Activated CD8-positive, alpha-beta T cell treated with anti-CD3 and anti-CD28 coated beads for 36 hours (primary cell): ENCODE data around the gene CRIM1. TPM values are rescaled to one million over a fixed set of nuclear protein-coding genes. Genes with fewer than 3 reads are reported as not detected.

ENCODE experiments used
- ATAC-seq: fragments of 200-7000 bp; cut with Tn5 transposase; one replicate; pipeline ENCODE4 v1.10.0; 2021; ENCODE audit warnings: mild to moderate bottlenecking, moderate library complexity
- CTCF ChIA-PET: fragments of 350-600 bp; sonication (Branson Sonifier 250); formaldehyde crosslinking; loops from one replicate; lab custom pipeline; 2021; ENCODE audit warnings: antibody characterized with exemption; lab: Charles Lee
- POLR2A ChIA-PET: fragments of 350-600 bp; sonication (Branson Sonifier 250); formaldehyde crosslinking; loops from one replicate; lab custom pipeline; 2021; ENCODE audit warnings: antibody characterized with exemption; lab: Charles Lee
- DNase-seq: peaks from one replicate; pipeline ENCODE4 v3.0.0-alpha.2; 2020
- H3K27ac Mint-ChIP-seq: one replicate; pipeline ENCODE4 v1.8.0; 2021; ENCODE audit warnings: mild to moderate bottlenecking, mixed read lengths
- H3K27me3 Mint-ChIP-seq: one replicate; pipeline ENCODE4 v1.8.0; 2021; ENCODE audit warnings: mixed read lengths
- H3K36me3 Mint-ChIP-seq: one replicate; pipeline ENCODE4 v1.8.0; 2021; ENCODE audit warnings: low read depth, mixed read lengths
- H3K4me1 Mint-ChIP-seq: one replicate; pipeline ENCODE4 v1.8.0; 2021; ENCODE audit warnings: low read depth, mixed read lengths
- H3K4me3 Mint-ChIP-seq: one replicate; pipeline ENCODE4 v1.8.0; 2021; ENCODE audit warnings: mild to moderate bottlenecking, moderate library complexity, mixed read lengths
- H3K9me3 Mint-ChIP-seq: one replicate; pipeline ENCODE4 v1.8.0; 2021; ENCODE audit warnings: mixed read lengths
- intact Hi-C: fragments of 100-400 bp; cut with micrococcal nuclease; formaldehyde crosslinking; loops from one replicate; pipeline ENCODE4 v1.10.0; 2022
- total RNA-seq, 2 experiments: library from RNA; stranded (reverse); gene quantifications; one replicate each; pipeline ENCODE4 v1.2.3, GENCODE V29; 2021
- TF ChIP-seq, protein P1 (sequence below): fragments of 200-600 bp; IDR thresholded peaks from one replicate; pipeline ENCODE4 v1.8.0; 2022; ENCODE audit warnings: antibody characterized with exemption, mild to moderate bottlenecking

The CRIM1 gene
- total RNA-seq, 2 experiments from 2014 or later: 14.4 to 15.9 TPM

GRCh38 chr2:36404754-36405153, 49.2 kb downstream of the CRIM1 start:
- CTCF ChIA-PET: no interaction called here
- DNase-seq (no peak), ATAC-seq (no peak)
- no peaks in the 10 kb centered on the region for H3K4me1 Mint-ChIP-seq
- TF ChIP-seq, protein P1, sequence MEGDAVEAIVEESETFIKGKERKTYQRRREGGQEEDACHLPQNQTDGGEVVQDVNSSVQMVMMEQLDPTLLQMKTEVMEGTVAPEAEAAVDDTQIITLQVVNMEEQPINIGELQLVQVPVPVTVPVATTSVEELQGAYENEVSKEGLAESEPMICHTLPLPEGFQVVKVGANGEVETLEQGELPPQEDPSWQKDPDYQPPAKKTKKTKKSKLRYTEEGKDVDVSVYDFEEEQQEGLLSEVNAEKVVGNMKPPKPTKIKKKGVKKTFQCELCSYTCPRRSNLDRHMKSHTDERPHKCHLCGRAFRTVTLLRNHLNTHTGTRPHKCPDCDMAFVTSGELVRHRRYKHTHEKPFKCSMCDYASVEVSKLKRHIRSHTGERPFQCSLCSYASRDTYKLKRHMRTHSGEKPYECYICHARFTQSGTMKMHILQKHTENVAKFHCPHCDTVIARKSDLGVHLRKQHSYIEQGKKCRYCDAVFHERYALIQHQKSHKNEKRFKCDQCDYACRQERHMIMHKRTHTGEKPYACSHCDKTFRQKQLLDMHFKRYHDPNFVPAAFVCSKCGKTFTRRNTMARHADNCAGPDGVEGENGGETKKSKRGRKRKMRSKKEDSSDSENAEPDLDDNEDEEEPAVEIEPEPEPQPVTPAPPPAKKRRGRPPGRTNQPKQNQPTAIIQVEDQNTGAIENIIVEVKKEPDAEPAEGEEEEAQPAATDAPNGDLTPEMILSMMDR: no peak
- H3K27ac Mint-ChIP-seq: no peak overlapping the region
- H3K4me3 Mint-ChIP-seq: no peak overlapping the region
- intact Hi-C loops: no loop called here
- H3K36me3 Mint-ChIP-seq: no peaks in the 10 kb centered on the region
- H3K9me3 Mint-ChIP-seq: no peaks in the 10 kb centered on the region
- POLR2A ChIA-PET: no interaction called here
- no peaks in the 10 kb centered on the region for H3K27me3 Mint-ChIP-seq

GRCh38 chr2:36405183-36405582, 49.6 kb downstream of the CRIM1 start:
- Mint-ChIP-seq H3K36me3 (no peaks in the 10 kb centered on the region), H3K27me3 (no peaks in the 10 kb centered on the region), H3K9me3 (no peaks in the 10 kb centered on the region), H3K4me1 (no peaks in the 10 kb centered on the region), H3K27ac (no peak overlapping the region), H3K4me3 (no peak overlapping the region)
- ATAC-seq: no peak
- ChIA-PET CTCF (no interaction called here), POLR2A (no interaction called here)
- TF ChIP-seq, protein P1: no peak
- intact Hi-C loops: no loop called here
- no peak for DNase-seq

- POLR2A ChIA-PET: no interaction called here
- H3K4me1 Mint-ChIP-seq: no peaks in the 10 kb centered on the region
Measured at GRCh38 chr2:36406296-36406695, 50.7 kb downstream of the CRIM1 start.

GRCh38 chr2:36407413-36407812, 51.8 kb downstream of the CRIM1 start:
- POLR2A ChIA-PET: no interaction called here
- CTCF ChIA-PET: no interaction called here
- Mint-ChIP-seq H3K27me3 (no peaks in the 10 kb centered on the region), H3K36me3 (no peaks in the 10 kb centered on the region), H3K4me1 (no peaks in the 10 kb centered on the region), H3K27ac (no peak overlapping the region), H3K4me3 (no peak overlapping the region), H3K9me3 (no peaks in the 10 kb centered on the region)
- DNase-seq (no peak), ATAC-seq (no peak)
- intact Hi-C loops: no loop called here
- TF ChIP-seq, protein P1: no peak

More at GRCh38 chr2:36406296-36406695, 50.7 kb downstream of the CRIM1 start:
- DNase-seq: no peak
- H3K4me3 Mint-ChIP-seq: no peak overlapping the region
- no peaks in the 10 kb centered on the region for H3K27me3 Mint-ChIP-seq
- intact Hi-C loops: no loop called here
- TF ChIP-seq, protein P1: no peak
- H3K27ac Mint-ChIP-seq: no peak overlapping the region
- ATAC-seq: no peak
- H3K9me3 Mint-ChIP-seq: no peaks in the 10 kb centered on the region
- CTCF ChIA-PET: no interaction called here
- H3K36me3 Mint-ChIP-seq: no peaks in the 10 kb centered on the region

DNA sequence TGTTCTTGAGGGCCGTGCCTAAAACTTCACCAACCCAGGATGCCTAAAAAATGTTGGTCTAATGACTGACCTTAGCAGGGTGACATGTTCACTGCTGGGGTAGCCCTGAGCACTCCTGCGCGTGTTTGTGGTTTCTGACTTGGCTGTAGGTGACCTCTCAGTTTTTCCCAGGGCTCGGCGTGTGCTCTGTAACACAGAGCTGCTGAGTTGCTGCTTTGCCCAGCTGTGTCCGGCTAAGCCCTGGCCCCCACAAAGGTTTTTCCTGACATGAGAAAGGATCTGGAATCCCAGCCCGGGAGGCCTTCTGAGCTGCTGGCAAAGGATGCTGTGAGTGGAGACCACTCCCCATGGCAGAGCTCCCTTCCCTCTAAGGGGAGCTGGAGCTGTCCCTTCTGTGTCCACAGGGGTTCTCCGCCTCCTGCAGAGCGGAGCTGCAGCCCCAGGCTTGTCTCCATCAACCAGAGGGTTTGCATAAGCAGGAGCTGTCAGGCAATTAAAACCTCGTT, 52.7 kb downstream of the CRIM1 start:
- no peaks in the 10 kb centered on the region for H3K36me3 Mint-ChIP-seq
- ChIA-PET POLR2A (no interaction called here), CTCF (interaction anchor here (1.0 kb wide), 1 partner anchor 55 kb away, joined by 3 read pairs; no protein-coding TSS in a partner anchor)
- no peak for DNase-seq
- H3K27me3 Mint-ChIP-seq: no peaks in the 10 kb centered on the region
- H3K27ac Mint-ChIP-seq: no peak overlapping the region
- no peaks in the 10 kb centered on the region for H3K4me1 Mint-ChIP-seq
- TF ChIP-seq, protein P1: no peak
- H3K4me3 Mint-ChIP-seq: no peak overlapping the region
- H3K9me3 Mint-ChIP-seq: no peaks in the 10 kb centered on the region
- ATAC-seq: no peak
- intact Hi-C loops: no loop called here
